ENCODE results near the gene RIC1.

- no peak for TF ChIP-seq CTCF (conservative IDR thresholded peaks at IDR 0.05)
- TF ChIP-seq ZFX (IDR thresholded peaks at IDR 0.05) = no peak
Observed at GRCh38 chr9:5671711-5672353, 42.9 kb downstream of the RIC1 start.
